GM21619 (cell line): ENCODE results near the gene ERICH2.

Source experiments
- ATAC-seq: cut with Tn5 transposase; IDR thresholded peaks from one replicate; pipeline ENCODE4 v1.9.1; 2021; ENCODE audit not compliant: unreplicated experiment

The ERICH2 gene

DNA sequence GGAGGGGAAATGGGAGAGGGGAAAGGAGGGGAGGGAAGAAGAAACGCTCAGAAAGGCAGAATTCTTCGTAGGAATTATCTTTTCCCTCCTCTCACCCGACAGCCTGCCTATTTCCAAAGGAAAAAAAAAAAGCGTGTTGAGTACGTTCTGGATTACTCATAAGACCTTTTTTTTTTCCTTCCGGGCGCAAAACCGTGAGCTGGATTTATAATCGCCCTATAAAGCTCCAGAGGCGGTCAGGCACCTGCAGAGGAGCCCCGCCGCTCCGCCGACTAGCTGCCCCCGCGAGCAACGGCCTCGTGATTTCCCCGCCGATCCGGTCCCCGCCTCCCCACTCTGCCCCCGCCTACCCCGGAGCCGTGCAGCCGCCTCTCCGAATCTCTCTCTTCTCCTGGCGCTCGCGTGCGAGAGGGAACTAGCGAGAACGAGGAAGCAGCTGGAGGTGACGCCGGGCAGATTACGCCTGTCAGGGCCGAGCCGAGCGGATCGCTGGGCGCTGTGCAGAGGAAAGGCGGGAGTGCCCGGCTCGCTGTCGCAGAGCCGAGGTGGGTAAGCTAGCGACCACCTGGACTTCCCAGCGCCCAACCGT, 46.4 kb downstream of the ERICH2 start, which contains the start of gene GAD1:
Gene GAD1 (plus strand): TSS at position 384 of the 589 bp plus-strand sequence. CDS start 1,705 bp downstream, outside the sequence.
- ATAC-seq, result peak; percentile 42

DNA sequence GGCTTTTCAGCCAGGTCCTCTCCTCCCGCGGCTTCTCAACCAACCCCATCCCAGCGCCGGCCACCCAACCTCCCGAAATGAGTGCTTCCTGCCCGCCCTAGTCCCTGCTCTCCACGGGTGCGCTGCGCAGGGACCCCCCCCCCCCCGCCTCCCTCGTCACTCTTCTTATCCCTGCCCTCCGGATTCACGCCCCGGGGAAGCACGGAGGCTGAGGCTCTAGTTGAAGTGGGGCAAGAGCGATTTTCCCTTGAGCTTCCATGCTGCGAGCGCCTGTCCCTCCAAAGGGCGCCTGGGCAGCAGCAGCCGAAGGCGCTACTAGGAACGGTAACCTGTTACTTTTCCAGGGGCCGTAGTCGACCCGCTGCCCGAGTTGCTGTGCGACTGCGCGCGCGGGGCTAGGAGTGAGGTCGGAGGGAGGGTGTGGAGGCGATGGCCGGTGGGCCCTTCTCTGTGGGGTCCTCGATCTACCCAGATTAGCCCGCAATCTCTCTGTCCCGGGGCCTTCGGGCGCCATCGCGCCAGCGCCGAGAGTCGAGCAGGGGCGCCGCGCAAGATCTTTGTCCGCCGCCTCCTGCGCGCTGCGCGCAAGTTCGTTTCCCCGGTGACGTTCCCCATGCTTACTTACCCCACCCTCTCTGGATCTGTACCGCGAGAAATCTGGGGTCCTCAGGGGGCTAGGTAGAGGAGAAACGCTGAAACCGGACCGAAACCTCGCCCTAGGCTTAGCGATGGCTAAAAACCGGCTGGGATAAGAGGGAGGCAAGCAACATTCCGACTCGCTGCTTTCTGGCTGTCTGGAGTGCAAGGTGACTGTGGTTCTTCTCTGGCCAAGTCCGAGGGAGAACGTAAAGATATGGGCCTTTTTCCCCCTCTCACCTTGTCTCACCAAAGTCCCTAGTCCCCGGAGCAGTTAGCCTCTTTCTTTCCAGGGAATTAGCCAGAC, 47.2 kb downstream of the ERICH2 start:
- ATAC-seq, result no peak

DNA sequence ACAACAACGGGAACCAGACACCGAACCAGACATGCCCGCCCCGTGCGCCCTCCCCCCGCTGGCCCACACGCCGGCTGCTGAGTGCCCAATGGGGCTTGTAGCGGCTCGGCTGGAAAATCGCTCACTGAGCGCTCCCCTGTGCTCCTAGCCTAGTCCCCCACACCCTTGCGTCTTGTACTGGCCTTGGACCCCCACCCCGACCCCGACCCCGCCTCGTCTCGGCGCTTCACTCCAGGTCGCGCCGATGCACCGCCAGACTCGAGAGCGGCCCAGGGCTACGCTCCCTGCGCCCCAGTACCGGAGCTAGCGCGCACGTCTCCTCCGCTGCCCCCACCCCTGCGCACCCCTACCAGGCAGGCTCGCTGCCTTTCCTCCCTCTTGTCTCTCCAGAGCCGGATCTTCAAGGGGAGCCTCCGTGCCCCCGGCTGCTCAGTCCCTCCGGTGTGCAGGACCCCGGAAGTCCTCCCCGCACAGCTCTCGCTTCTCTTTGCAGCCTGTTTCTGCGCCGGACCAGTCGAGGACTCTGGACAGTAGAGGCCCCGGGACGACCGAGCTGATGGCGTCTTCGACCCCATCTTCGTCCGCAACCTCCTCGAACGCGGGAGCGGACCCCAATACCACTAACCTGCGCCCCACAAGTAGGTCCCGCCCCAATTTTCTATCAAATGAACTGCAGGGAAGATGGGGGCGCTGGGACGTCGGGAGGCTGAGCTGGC, 48.0 kb downstream of the ERICH2 start:
- no peak for ATAC-seq

GRCh38 chr2:170818752-170819470, 48.7 kb downstream of the ERICH2 start:
- no peak for ATAC-seq

DNA sequence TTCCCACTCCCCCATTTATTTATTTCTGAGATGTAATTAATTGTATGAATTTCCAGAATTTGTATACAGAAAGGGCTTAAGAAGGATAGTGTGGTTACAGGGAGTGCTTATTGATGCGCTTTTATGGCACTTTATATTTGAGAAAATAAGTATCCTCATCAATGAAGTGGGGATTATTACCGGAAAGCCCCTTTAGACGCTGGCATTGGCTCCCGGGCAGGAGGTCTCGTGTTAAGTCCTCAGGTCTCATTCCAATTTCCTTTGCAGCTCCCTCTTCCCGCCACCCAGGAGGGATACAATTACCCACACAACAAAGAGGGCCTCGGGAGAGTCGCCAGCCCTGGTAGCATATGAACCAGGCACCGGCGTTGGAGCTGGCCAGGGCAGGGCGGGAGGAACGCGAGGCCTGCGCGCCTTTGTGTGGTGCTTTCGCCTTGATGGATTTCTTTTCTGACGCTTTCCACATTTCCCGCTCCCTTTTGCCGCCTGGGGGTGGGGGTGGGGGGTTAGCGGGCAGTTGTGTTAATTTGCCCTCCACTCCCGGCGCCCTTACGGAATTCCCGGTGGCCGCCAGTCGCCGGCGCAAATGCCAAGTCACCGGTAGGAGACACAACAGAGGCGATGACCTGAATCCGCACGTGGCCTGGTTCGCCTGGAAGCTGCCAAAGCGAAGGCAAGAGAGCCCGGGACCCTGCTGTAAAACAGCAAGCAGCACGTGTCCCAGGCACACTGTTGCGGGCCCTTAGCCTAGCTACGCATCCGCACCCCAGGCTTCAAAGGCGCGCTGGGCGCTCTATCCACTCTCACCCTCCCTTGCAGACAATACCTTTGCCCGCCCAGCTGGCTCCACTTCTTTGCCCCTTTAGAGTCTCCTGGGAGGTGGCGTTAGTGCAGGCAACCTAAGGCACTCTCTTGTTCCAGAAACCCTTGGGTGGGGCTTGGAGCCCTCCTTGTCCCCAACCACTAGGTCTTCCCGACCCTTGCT, 49.8 kb downstream of the ERICH2 start:
- ATAC-seq, result no peak

DNA sequence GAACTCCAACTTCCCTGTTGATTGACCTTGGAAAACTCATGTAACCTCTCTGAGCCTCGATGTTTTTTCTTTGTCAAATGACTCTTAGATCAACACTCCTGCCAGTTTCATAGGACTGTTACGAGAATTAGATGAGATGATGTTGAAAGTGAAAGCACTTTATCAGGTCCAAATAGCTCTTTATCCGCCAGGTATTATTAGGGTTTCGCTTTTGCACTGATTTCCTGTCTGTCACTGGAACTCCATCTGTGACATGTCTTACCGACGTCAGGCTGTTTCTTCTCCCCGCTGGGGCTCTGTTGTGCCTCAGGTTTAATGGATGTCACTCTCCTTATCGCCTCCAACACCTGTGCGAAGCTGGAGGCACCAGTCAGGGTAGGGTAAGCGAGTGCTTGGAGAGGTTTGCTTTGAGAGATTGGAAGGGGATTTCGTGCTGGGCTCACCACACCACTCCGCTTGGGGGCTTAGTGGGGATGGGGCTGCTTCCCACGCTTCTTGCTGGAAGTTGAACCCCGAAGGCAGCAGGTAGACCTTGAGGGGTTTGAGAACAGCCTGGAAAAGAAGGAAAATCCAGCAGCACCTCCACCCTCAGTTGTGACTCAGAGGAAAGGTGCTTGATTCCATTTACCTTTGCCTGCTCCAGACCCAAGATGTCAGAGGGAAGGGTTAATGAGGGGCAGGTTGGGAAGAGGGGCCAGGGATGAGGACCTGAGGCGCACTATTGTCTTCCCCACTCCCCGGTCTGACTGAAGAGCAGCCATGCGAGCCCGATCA, 50.8 kb downstream of the ERICH2 start:
- peak; percentile 29 for ATAC-seq

GRCh38 chr2:170821531-170822289, 51.5 kb downstream of the ERICH2 start:
- ATAC-seq, result no peak

GRCh38 chr2:170822290-170823087, 52.3 kb downstream of the ERICH2 start:
- ATAC-seq, result no peak

- no peak for ATAC-seq
Observed at GRCh38 chr2:170823088-170823897, 53.1 kb downstream of the ERICH2 start.

DNA sequence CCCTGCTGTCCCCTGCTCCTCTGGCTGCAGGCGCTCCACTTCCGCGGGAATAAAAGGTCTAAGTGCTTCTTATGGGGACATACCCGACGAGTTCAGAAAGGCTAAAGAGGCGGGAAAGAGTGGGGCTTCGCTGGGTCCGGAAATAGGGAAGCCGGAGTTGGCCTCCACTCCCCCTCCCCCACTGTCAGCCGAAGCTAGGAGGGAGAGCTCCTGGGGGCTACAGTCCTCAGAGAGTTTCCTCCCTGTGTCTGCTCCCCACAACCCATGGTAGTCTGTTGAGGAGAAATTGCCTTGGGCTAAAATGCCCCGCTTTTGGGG, 53.7 kb downstream of the ERICH2 start:
- ATAC-seq, result no peak

GRCh38 chr2:170824526-170825015, 54.4 kb downstream of the ERICH2 start:
- ATAC-seq, result no peak

DNA sequence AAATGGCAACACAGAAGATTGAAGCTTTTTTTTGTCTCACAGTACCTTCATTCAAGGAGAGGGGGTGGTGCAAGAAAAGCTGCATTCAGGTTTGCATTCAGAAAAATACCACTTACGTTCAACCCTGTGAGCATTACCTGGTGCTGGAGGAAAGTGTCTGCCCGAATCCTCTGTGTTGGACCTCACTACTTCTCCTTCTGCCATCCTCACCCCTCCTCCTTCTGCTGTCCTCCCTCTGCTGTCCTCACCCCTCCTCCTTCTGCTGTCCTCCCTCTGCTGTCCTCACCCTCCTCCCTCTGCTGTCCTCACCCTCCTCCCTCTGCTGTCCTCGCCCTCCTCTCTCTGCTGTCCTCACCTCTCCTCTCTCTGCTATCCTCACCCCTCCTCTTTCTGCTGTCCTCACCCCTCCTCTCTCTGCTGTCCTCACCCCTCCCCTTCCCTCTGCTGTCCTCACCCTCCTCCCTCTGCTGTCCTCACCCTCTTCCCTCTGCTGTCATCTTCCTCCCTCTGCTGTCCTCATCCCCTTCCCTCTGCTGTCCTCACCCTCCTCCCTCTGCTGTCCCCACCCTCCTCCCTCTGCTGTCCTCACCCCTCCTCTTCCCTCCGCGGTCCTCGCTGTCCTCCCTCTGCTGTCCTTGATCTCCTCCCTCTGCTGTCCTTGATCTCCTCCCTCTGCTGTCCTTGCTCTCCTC, 57.8 kb downstream of the ERICH2 start:
- ATAC-seq, result no peak

DNA sequence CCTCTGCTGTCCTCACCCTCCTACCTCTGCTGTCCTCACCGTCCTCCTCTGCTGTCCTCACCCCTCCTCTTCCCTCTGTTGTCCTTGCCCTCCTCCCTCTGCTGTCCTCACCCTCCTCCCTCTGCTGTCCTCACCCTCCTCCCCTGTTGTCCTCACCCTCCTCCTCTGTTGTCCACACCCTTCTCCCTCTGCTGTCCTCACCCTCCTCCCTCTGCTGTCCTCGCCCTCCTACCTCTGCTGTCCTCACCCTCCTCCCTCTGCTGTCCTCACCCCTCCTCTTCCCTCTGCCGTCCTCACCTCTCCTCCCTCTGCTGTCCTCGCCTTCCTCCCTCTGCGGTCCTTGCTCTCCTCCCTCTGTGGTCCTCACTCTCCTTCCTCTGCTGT, 58.3 kb downstream of the ERICH2 start:
- ATAC-seq, result no peak

- no peak for ATAC-seq
Observed at GRCh38 chr2:170829036-170829435, 58.9 kb downstream of the ERICH2 start.

GRCh38 chr2:170830166-170830565, 60.0 kb downstream of the ERICH2 start:
- ATAC-seq, result no peak

DNA sequence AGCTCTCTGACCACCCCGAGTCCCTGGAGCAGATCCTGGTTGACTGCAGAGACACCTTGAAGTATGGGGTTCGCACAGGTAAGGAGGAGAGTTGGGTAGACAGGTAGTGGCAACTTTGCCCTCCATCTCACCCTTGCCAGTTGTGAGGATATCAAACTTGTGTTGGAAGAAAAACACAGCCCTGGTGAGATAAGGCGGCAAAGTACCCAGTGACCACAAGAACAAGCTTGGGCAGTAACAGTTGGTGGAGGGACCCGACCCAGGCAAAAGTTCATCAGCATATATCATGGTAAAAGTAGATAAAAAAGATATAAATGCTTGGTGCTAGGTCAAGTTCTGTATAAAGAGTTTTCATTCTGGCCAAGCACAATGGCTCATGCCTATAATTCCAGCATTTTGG, 60.9 kb downstream of the ERICH2 start:
- no peak for ATAC-seq
